ENCODE data around the gene ELAPOR2.

Gene ELAPOR2

GRCh38 chr7:87059525-87060287, at the start of gene ELAPOR2:
Gene ELAPOR2, minus strand, starts transcription at chr7:87059654. Its CDS starts 141 bp downstream, at chr7:87059513.
- TF ChIP-seq EP300 (IDR thresholded peaks at IDR 0.05; ENCODE audit: borderline replicate concordance) (no peak), EGR1 (IDR thresholded peaks at IDR 0.05) (peak; percentile 8; the same call in 1 of the 2 replicates), RAD21 (IDR thresholded peaks at IDR 0.05; ENCODE audit: low read depth) (peak; percentile 32), TAF1 (IDR thresholded peaks at IDR 0.05; ENCODE audit: low read depth) (no peak; the same call in 1 of the 2 replicates), ZBTB7A (IDR thresholded peaks at IDR 0.05; ENCODE audit: low read depth) (peak; percentile 92), TEAD4 (IDR thresholded peaks at IDR 0.05) (no peak), YY1 (IDR thresholded peaks at IDR 0.05; ENCODE audit: low read depth) (peak; percentile 58; the same call in 1 of the 2 replicates)

- no peak for TF ChIP-seq EGR1 (IDR thresholded peaks at IDR 0.05)
- TF ChIP-seq, protein P1, sequence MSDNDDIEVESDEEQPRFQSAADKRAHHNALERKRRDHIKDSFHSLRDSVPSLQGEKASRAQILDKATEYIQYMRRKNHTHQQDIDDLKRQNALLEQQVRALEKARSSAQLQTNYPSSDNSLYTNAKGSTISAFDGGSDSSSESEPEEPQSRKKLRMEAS (IDR thresholded peaks at IDR 0.05): no peak
- TF ChIP-seq TAF1 (IDR thresholded peaks at IDR 0.05; ENCODE audit: low read depth): no peak
- no peak for TF ChIP-seq ZBTB7A (IDR thresholded peaks at IDR 0.05; ENCODE audit: low read depth)
- TF ChIP-seq TEAD4 (IDR thresholded peaks at IDR 0.05): no peak
- no peak for TF ChIP-seq FOXM1 (IDR thresholded peaks at IDR 0.05; ENCODE audit: borderline replicate concordance, low read depth)
Observed at GRCh38 chr7:87107949-87108776, 48.7 kb upstream of the ELAPOR2 start.

DNA sequence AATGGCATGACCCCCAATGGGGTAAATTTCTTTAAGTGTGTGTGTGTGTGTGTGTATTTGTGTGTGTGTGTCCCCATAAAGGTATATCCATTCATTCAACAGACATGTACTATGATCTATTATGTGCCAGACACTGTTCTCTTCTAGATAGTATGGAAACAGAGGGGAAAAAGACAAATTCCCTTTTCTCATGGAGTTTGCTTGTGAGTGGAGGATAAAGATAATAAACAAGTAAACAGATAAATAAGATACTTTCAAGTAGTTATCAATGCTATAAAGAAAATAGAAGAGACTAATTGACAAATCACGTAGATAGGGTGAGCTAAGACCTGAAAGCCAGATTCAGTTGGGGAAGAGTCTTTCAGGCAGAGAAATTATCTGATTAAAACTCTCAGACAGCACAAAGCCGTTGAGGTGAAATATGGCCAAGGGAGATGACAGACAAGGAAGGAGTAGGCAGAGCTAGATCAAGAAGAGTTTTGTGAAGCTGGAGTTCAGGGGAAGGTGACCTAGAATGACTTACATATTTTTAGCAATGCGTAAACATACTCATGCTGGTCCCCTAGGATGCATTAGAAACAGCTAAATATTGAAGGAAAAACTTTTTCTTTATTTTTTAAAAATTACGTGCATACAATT, 47.6 kb upstream of the ELAPOR2 start:
- TF ChIP-seq NFIC (IDR thresholded peaks at IDR 0.05): no peak

DNA sequence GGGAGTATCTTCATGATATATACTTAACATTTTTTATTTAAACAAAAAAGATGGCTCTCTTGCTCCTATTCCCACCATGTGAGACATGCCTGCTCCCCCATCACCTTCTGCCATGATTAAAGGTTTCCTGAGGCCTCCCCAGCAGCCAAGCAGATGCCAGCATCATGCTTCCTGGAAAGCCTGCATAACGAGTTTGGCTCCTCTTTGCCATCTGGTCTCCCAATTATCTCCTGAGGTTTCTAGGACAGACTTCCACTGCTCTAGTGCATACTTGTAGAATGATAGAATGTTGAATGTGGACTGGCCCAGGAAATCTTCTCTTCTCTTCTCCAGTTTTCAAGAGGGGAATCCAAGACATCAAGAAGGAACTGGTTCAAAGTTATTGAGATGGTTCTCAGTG, 45.9 kb upstream of the ELAPOR2 start:
- TF ChIP-seq, protein P2, sequence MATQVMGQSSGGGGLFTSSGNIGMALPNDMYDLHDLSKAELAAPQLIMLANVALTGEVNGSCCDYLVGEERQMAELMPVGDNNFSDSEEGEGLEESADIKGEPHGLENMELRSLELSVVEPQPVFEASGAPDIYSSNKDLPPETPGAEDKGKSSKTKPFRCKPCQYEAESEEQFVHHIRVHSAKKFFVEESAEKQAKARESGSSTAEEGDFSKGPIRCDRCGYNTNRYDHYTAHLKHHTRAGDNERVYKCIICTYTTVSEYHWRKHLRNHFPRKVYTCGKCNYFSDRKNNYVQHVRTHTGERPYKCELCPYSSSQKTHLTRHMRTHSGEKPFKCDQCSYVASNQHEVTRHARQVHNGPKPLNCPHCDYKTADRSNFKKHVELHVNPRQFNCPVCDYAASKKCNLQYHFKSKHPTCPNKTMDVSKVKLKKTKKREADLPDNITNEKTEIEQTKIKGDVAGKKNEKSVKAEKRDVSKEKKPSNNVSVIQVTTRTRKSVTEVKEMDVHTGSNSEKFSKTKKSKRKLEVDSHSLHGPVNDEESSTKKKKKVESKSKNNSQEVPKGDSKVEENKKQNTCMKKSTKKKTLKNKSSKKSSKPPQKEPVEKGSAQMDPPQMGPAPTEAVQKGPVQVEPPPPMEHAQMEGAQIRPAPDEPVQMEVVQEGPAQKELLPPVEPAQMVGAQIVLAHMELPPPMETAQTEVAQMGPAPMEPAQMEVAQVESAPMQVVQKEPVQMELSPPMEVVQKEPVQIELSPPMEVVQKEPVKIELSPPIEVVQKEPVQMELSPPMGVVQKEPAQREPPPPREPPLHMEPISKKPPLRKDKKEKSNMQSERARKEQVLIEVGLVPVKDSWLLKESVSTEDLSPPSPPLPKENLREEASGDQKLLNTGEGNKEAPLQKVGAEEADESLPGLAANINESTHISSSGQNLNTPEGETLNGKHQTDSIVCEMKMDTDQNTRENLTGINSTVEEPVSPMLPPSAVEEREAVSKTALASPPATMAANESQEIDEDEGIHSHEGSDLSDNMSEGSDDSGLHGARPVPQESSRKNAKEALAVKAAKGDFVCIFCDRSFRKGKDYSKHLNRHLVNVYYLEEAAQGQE (IDR thresholded peaks at IDR 0.05; ENCODE audit: low read depth): no peak
- TF ChIP-seq EGR1 (IDR thresholded peaks at IDR 0.05): no peak
- no peak for TF ChIP-seq NFIC (IDR thresholded peaks at IDR 0.05)
- TF ChIP-seq RAD21 (IDR thresholded peaks at IDR 0.05; ENCODE audit: low read depth): no peak
- TF ChIP-seq EP300 (IDR thresholded peaks at IDR 0.05; ENCODE audit: borderline replicate concordance): no peak
- no peak for TF ChIP-seq FOXM1 (IDR thresholded peaks at IDR 0.05; ENCODE audit: borderline replicate concordance, low read depth)
- no peak for TF ChIP-seq TAF1 (IDR thresholded peaks at IDR 0.05; ENCODE audit: low read depth)
- TF ChIP-seq ZBTB7A (IDR thresholded peaks at IDR 0.05; ENCODE audit: low read depth): no peak
- TF ChIP-seq TEAD4 (IDR thresholded peaks at IDR 0.05): no peak
- TF ChIP-seq USF1 (IDR thresholded peaks at IDR 0.05): no peak
- no peak for TF ChIP-seq CREB1 (IDR thresholded peaks at IDR 0.05; ENCODE audit: low read depth)

DNA sequence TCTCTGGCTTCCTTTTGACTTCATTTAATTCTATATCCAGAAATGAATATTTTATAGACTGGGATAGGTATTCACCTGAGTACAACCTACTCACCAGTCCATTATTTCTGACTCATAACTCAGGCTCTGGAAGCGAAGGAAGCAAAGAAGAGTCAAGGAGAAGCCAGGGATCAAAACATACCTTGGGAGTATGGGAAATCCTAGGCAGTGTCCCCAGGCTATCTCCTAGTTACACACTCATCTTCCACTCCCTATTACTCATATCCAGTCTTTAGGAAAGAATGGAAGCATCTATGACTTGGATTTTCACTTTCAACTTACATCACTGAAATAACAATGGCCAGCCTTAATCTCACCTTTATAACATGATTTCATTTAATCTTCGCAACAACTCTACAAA, 40.9 kb upstream of the ELAPOR2 start:
- TF ChIP-seq EGR1 (IDR thresholded peaks at IDR 0.05): no peak
- TF ChIP-seq FOXM1 (IDR thresholded peaks at IDR 0.05; ENCODE audit: borderline replicate concordance, low read depth): no peak
- no peak for TF ChIP-seq NFIC (IDR thresholded peaks at IDR 0.05)
- no peak for TF ChIP-seq CEBPB (IDR thresholded peaks at IDR 0.05)
- TF ChIP-seq, protein P1 (IDR thresholded peaks at IDR 0.05): no peak
- no peak for TF ChIP-seq TCF12 (IDR thresholded peaks at IDR 0.05; ENCODE audit: low read depth)
- no peak for TF ChIP-seq USF1 (IDR thresholded peaks at IDR 0.05)
- TF ChIP-seq ZBTB7A (IDR thresholded peaks at IDR 0.05; ENCODE audit: low read depth): no peak
- TF ChIP-seq RAD21 (IDR thresholded peaks at IDR 0.05; ENCODE audit: low read depth): no peak
- TF ChIP-seq CREB1 (IDR thresholded peaks at IDR 0.05; ENCODE audit: low read depth): no peak
- TF ChIP-seq EP300 (IDR thresholded peaks at IDR 0.05; ENCODE audit: borderline replicate concordance): no peak
- no peak for TF ChIP-seq YY1 (IDR thresholded peaks at IDR 0.05; ENCODE audit: low read depth)
- no peak for TF ChIP-seq TEAD4 (IDR thresholded peaks at IDR 0.05)
- TF ChIP-seq, protein P2 (IDR thresholded peaks at IDR 0.05; ENCODE audit: low read depth): no peak
- no peak for TF ChIP-seq TAF1 (IDR thresholded peaks at IDR 0.05; ENCODE audit: low read depth)
